GM12864 (cell line): ENCODE data around the gene ZNF304.

Experiments used
- DNase-seq: peaks from one replicate; pipeline ENCODE4 v3.0.0-alpha.2; 2011; ENCODE audit warnings: low read depth
- H3K4me3 ChIP-seq: 2 replicates; pipeline ENCODE4 v1.5.1; 2011; ENCODE audit warnings: mild to moderate bottlenecking, low read depth, low read length, control low read depth
- CTCF ChIP-seq: IDR thresholded peaks from 2 replicates; pipeline ENCODE4 v1.5.1; 2011; ENCODE audit warnings: low read depth, mild to moderate bottlenecking, moderate library complexity, low read length, control low read depth, inconsistent platforms; ENCODE audit errors: missing control alignments

ZNF304 gene

GRCh38 chr19:57350877-57351805 is at the start of gene ZNF304:
ZNF304 (plus strand) TSS chr19:57351271; CDS start chr19:57351665, 394 bp downstream.
- H3K4me3 ChIP-seq: peak within 1 kb of the TSS; percentile 92
- TF ChIP-seq CTCF: no peak
- peak; percentile 81 for DNase-seq

- no peak for DNase-seq
- no peak for TF ChIP-seq CTCF
- H3K4me3 ChIP-seq: no peak overlapping the region
Measured at GRCh38 chr19:57302020-57302465, 49.0 kb upstream of the ZNF304 start.

GRCh38 chr19:57302727-57303401 is 48.2 kb upstream of the ZNF304 start:
- TF ChIP-seq CTCF: no peak
- no peak overlapping the region for H3K4me3 ChIP-seq
- no peak for DNase-seq

- H3K4me3 ChIP-seq: no peak overlapping the region
- TF ChIP-seq CTCF: no peak
- no peak for DNase-seq
Measured at GRCh38 chr19:57305056-57305455, 46.0 kb upstream of the ZNF304 start.

- no peak for DNase-seq
- no peak overlapping the region for H3K4me3 ChIP-seq
- no peak for TF ChIP-seq CTCF
Measured at GRCh38 chr19:57308514-57308913, 42.6 kb upstream of the ZNF304 start.

- no peak for DNase-seq
- no peak overlapping the region for H3K4me3 ChIP-seq
- TF ChIP-seq CTCF: no peak
Measured at GRCh38 chr19:57310792-57311191, 40.3 kb upstream of the ZNF304 start.

- no peak for DNase-seq
- H3K4me3 ChIP-seq: no peak overlapping the region
- no peak for TF ChIP-seq CTCF
Measured at GRCh38 chr19:57314146-57314545, 36.9 kb upstream of the ZNF304 start.
